Astrocyte (in vitro differentiated cells and primary cell): ENCODE data around the gene MFGE8. TPM values are rescaled to one million over a fixed set of nuclear protein-coding genes. Genes with fewer than 3 reads are reported as not detected.

ENCODE experiments used
- DNase-seq: peaks from one replicate; pipeline ENCODE4 v3.0.0-alpha.2; 2010; ENCODE audit warnings: low read depth
- FAIRE-seq: peaks from 2 replicates; lab custom pipeline; 2011; peaks lifted over from hg19 to GRCh38; lab: Jason Lieb, UNC
- H2AFZ ChIP-seq: 2 replicates; pipeline ENCODE4 v1.6.0; 2012; ENCODE audit warnings: low read depth, low read length, inconsistent platforms
- H3K27ac ChIP-seq: 2 replicates; pipeline ENCODE4 v1.5.1; 2011; ENCODE audit warnings: low read depth, low read length, inconsistent platforms
- H3K27me3 ChIP-seq: 2 replicates; pipeline ENCODE4 v1.6.0; 2011; ENCODE audit warnings: low read length, inconsistent platforms; ENCODE audit not compliant: insufficient read depth
- H3K36me3 ChIP-seq: 2 replicates; pipeline ENCODE4 v1.5.1; 2011; ENCODE audit warnings: low read length, inconsistent platforms; ENCODE audit not compliant: insufficient read depth
- H3K4me1 ChIP-seq: 2 replicates; pipeline ENCODE4 v1.5.1; 2011; ENCODE audit warnings: low read length, inconsistent platforms; ENCODE audit not compliant: insufficient read depth
- H3K4me2 ChIP-seq: 2 replicates; pipeline ENCODE4 v1.6.0; 2012; ENCODE audit warnings: low read length, inconsistent platforms
- H3K4me3 ChIP-seq: 2 replicates; pipeline ENCODE4 v1.5.1; 2011; ENCODE audit warnings: low read depth, mild to moderate bottlenecking, low read length, inconsistent platforms; ENCODE audit not compliant: insufficient read depth
- H3K79me2 ChIP-seq: 2 replicates; pipeline ENCODE4 v1.6.0; 2012; ENCODE audit warnings: mild to moderate bottlenecking, low read length, inconsistent platforms; ENCODE audit not compliant: insufficient read depth
- H3K9ac ChIP-seq: 2 replicates; pipeline ENCODE4 v1.6.0; 2012; ENCODE audit warnings: mild to moderate bottlenecking, low read length, inconsistent platforms
- H3K9me3 ChIP-seq: 2 replicates; pipeline ENCODE4 v1.5.1; 2012; ENCODE audit warnings: low read depth, mild to moderate bottlenecking, low read length, inconsistent platforms; ENCODE audit not compliant: insufficient read depth
- H4K20me1 ChIP-seq: 2 replicates; pipeline ENCODE4 v1.6.0; 2012; ENCODE audit warnings: low read length, inconsistent platforms; ENCODE audit not compliant: insufficient read depth
- H3K27ac Mint-ChIP-seq: one replicate; pipeline ENCODE4 v1.8.0; 2021; ENCODE audit warnings: mild to moderate bottlenecking, mixed read lengths; ENCODE audit not compliant: unreplicated experiment
- H3K27me3 Mint-ChIP-seq: one replicate; pipeline ENCODE4 v1.8.0; 2021; ENCODE audit warnings: low read depth, mixed read lengths; ENCODE audit not compliant: unreplicated experiment
- H3K36me3 Mint-ChIP-seq: one replicate; pipeline ENCODE4 v1.8.0; 2021; ENCODE audit warnings: low read depth, mixed read lengths; ENCODE audit not compliant: unreplicated experiment
- H3K4me1 Mint-ChIP-seq: one replicate; pipeline ENCODE4 v1.8.0; 2021; ENCODE audit warnings: low read depth, mixed read lengths; ENCODE audit not compliant: unreplicated experiment
- H3K4me3 Mint-ChIP-seq: one replicate; pipeline ENCODE4 v1.8.0; 2021; ENCODE audit warnings: mild to moderate bottlenecking, moderate library complexity, mixed read lengths; ENCODE audit not compliant: unreplicated experiment
- H3K9me3 Mint-ChIP-seq: one replicate; pipeline ENCODE4 v1.8.0; 2021; ENCODE audit warnings: mild to moderate bottlenecking, mixed read lengths; ENCODE audit not compliant: unreplicated experiment
- EZH2 ChIP-seq: IDR thresholded peaks from 2 replicates; pipeline ENCODE4 v1.6.1; 2012; ENCODE audit warnings: mild to moderate bottlenecking, low read length, inconsistent platforms; ENCODE audit not compliant: insufficient read depth
- total RNA-seq: library from RNA; stranded (reverse); gene quantifications from 2 replicates; pipeline ENCODE4 v1.2.1, GENCODE V29; 2021
- TF ChIP-seq, protein P1 (sequence below): IDR thresholded peaks from 2 replicates; pipeline ENCODE4 v1.5.1; 2011; ENCODE audit warnings: low read depth, mild to moderate bottlenecking, inconsistent platforms, low read length, moderate library complexity; ENCODE audit not compliant: insufficient read depth

The MFGE8 gene
- total RNA-seq, 1 donor from 2014 or later: 276 TPM

DNA sequence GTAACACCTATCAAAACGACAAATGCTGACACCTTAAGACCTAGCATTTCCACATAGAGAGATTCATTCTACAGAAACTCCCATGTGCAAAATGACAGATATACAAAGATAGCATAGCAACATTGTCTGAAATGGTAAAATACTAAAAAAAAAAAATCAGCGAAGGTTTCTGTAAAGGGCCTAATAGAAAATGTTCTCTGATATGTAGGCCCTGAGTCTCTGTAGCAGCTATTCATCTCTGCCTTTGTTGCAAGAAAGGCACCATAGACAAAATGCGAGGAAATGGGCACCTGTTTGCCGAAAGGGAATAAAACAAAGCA, 631 bp upstream of the MFGE8 start:
- H3K4me3 ChIP-seq: peak overlapping the region; percentile 86
- TF ChIP-seq, protein P1, sequence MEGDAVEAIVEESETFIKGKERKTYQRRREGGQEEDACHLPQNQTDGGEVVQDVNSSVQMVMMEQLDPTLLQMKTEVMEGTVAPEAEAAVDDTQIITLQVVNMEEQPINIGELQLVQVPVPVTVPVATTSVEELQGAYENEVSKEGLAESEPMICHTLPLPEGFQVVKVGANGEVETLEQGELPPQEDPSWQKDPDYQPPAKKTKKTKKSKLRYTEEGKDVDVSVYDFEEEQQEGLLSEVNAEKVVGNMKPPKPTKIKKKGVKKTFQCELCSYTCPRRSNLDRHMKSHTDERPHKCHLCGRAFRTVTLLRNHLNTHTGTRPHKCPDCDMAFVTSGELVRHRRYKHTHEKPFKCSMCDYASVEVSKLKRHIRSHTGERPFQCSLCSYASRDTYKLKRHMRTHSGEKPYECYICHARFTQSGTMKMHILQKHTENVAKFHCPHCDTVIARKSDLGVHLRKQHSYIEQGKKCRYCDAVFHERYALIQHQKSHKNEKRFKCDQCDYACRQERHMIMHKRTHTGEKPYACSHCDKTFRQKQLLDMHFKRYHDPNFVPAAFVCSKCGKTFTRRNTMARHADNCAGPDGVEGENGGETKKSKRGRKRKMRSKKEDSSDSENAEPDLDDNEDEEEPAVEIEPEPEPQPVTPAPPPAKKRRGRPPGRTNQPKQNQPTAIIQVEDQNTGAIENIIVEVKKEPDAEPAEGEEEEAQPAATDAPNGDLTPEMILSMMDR: no peak
- no peak for TF ChIP-seq EZH2
- H3K4me3 Mint-ChIP-seq: peak overlapping the region; percentile 92
- H3K4me2 ChIP-seq: peak overlapping the region; percentile 100
- H2AFZ ChIP-seq: peak overlapping the region; percentile 54
- H3K9ac ChIP-seq: peak overlapping the region; percentile 95
- H3K27ac Mint-ChIP-seq: no peak overlapping the region
- H4K20me1 ChIP-seq: peaks cover 34% of the 10 kb centered on the region
- H3K79me2 ChIP-seq: peaks cover 41% of the 10 kb centered on the region
- peak overlapping the region; percentile 88 for H3K27ac ChIP-seq
- FAIRE-seq (no peak), DNase-seq (no peak)
- H3K4me1 ChIP-seq: peaks cover 38% of the 10 kb centered on the region
- no peaks in the 10 kb centered on the region for H3K27me3 ChIP-seq
- H3K27me3 Mint-ChIP-seq: no peaks in the 10 kb centered on the region
- peaks cover 2% of the 10 kb centered on the region for H3K9me3 Mint-ChIP-seq
- H3K9me3 ChIP-seq: no peaks in the 10 kb centered on the region
- H3K4me1 Mint-ChIP-seq: peaks cover 41% of the 10 kb centered on the region
- H3K36me3 Mint-ChIP-seq: peaks cover 8% of the 10 kb centered on the region
- peaks cover 11% of the 10 kb centered on the region for H3K36me3 ChIP-seq

DNA sequence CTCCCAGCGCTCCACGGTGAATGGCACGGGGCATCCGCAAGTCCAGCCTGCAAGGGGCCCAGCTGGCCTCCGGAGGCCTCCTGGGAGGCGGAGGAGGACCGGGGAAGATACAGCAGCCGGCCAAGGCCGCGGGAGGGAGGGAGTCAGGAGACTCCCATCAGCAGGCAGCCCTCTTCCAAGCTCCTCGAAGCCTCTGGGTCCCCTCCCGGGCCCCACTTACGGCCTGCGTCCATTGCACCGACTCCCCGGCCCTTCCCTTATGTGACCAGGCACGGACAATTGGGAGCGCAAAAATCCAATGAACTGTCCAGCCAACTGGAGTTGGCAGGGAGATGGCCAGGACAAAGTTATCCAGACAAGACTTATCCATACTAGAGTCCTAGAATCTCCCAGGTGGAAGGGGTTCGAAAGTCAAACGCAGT, 668 bp downstream of the MFGE8 start:
- Histone ChIP-seq H3K27me3 (no peaks in the 10 kb centered on the region), H3K4me1 (peaks cover 38% of the 10 kb centered on the region), H3K9ac (peak overlapping the region; percentile 95), H2AFZ (peak overlapping the region; percentile 54), H3K27ac (peak overlapping the region; percentile 88), H3K79me2 (peaks cover 54% of the 10 kb centered on the region), H3K4me2 (peak overlapping the region; percentile 100), H3K9me3 (no peaks in the 10 kb centered on the region), H3K4me3 (peak overlapping the region; percentile 86), H3K36me3 (peaks cover 16% of the 10 kb centered on the region), H4K20me1 (peaks cover 47% of the 10 kb centered on the region)
- TF ChIP-seq EZH2: no peak
- TF ChIP-seq, protein P1: no peak
- H3K27ac Mint-ChIP-seq: peak overlapping the region; percentile 53
- H3K4me3 Mint-ChIP-seq: peak overlapping the region; percentile 92
- H3K27me3 Mint-ChIP-seq: no peaks in the 10 kb centered on the region
- no peak for DNase-seq
- peaks cover 13% of the 10 kb centered on the region for H3K36me3 Mint-ChIP-seq
- peaks cover 39% of the 10 kb centered on the region for H3K4me1 Mint-ChIP-seq
- no peak for FAIRE-seq
- peaks cover 2% of the 10 kb centered on the region for H3K9me3 Mint-ChIP-seq

DNA sequence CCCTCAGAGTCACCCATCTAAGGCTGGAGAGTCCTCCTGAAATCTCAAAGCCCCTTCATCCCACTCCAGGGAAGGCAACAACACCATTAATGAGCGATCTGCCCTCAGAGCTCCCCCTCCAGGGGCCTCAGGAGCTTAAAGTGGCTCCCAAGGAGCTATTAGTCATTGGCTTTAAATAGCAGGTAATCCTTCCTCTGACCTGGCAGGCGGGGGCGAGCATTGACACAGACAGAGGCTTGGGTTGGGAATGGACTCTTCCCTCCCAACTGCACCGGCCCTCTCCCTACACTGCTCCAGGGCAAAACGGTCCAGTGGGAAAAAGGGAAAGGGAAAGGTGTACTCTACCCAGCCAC, 1.4 kb downstream of the MFGE8 start:
- Histone ChIP-seq H2AFZ (peak overlapping the region; percentile 11), H3K27ac (peak overlapping the region; percentile 88), H3K4me1 (peaks cover 38% of the 10 kb centered on the region), H4K20me1 (peaks cover 54% of the 10 kb centered on the region), H3K36me3 (peaks cover 16% of the 10 kb centered on the region), H3K9me3 (no peaks in the 10 kb centered on the region), H3K4me3 (peak overlapping the region; percentile 86), H3K79me2 (peaks cover 60% of the 10 kb centered on the region), H3K27me3 (no peaks in the 10 kb centered on the region), H3K9ac (peak overlapping the region; percentile 95), H3K4me2 (peak overlapping the region; percentile 100)
- peaks cover 2% of the 10 kb centered on the region for H3K9me3 Mint-ChIP-seq
- DNase-seq (peak; percentile 70), FAIRE-seq (no peak)
- H3K27me3 Mint-ChIP-seq: no peaks in the 10 kb centered on the region
- peaks cover 39% of the 10 kb centered on the region for H3K4me1 Mint-ChIP-seq
- H3K4me3 Mint-ChIP-seq: peak overlapping the region; percentile 92
- H3K36me3 Mint-ChIP-seq: peaks cover 17% of the 10 kb centered on the region
- TF ChIP-seq, protein P1: peak; percentile 4
- TF ChIP-seq EZH2: no peak
- peak overlapping the region; percentile 51 for H3K27ac Mint-ChIP-seq
